Measurements from ENCODE around the gene BCAR1. TPM values are rescaled to one million over a fixed set of nuclear protein-coding genes. Genes with fewer than 3 reads are reported as not detected.

The BCAR1 gene
- total and polyA plus RNA-seq, 2 experiments from 2014 or later, result 37.9 to 140 TPM

- TF ChIP-seq REST (IDR thresholded peaks at IDR 0.05; ENCODE audit: unreplicated experiment), result no peak
Measured at GRCh38 chr16:75293173-75293572, 41.7 kb upstream of the BCAR1 start (continued).

- no peak for TF ChIP-seq POLR2AphosphoS5 (IDR thresholded peaks at IDR 0.05; ENCODE audit: low read depth)
- TF ChIP-seq EZH2 (IDR thresholded peaks at IDR 0.05; ENCODE audit: low read depth, unreplicated experiment), result no peak
- no peak for TF ChIP-seq JUNB (IDR thresholded peaks at IDR 0.05; ENCODE audit: unreplicated experiment)
- TF ChIP-seq ZNF462 (CRISPR knock-in tag; IDR thresholded peaks at IDR 0.05), result no peak
- TF ChIP-seq ZNF331 (CRISPR knock-in tag; IDR thresholded peaks at IDR 0.05; ENCODE audit: low read depth), result no peak
- TF ChIP-seq ETS1 (IDR thresholded peaks at IDR 0.05), result no peak
- TF ChIP-seq CTCF (conservative IDR thresholded peaks at IDR 0.05; ENCODE audit: low read depth in 2 of 2), result no peak
- H3K4me3 Mint-ChIP-seq, result no peak overlapping the region
- H3K36me3 Mint-ChIP-seq (ENCODE audit: low read depth), result peaks cover 15% of the 10 kb centered on the region; the same call in 2 of the 3 replicates
- no peaks in the 10 kb centered on the region for H3K27me3 ChIP-seq (ENCODE audit: insufficient read depth)
- no peaks in the 10 kb centered on the region for H3F3A ChIP-seq (replicated peaks; ENCODE audit: low read depth)
- no peaks in the 10 kb centered on the region for H3K79me2 ChIP-seq (replicated peaks; ENCODE audit: insufficient read depth)
- no peak overlapping the region for H3K4me3 ChIP-seq
- H2AFZ ChIP-seq, result no peak overlapping the region
- ATAC-seq (no peak), DNase-seq (ENCODE audit: low spot score) (no peak)
- no peak overlapping the region for H3K27ac Mint-ChIP-seq
- H3K4me1 Mint-ChIP-seq, result peaks cover 3% of the 10 kb centered on the region; the same call in 1 of the 3 replicates
- H3K4me2 ChIP-seq, result no peak overlapping the region
- no peaks in the 10 kb centered on the region; the same call in none of the 2 replicates for H4K20me1 ChIP-seq (replicated peaks; ENCODE audit: insufficient read depth)
- H3K27me3 Mint-ChIP-seq (ENCODE audit: insufficient read depth, low read depth, poor library complexity), result peaks cover 3% of the 10 kb centered on the region
- no peaks in the 10 kb centered on the region for H3K9me3 Mint-ChIP-seq
- H3K9me2 ChIP-seq (ENCODE audit: insufficient read depth), result no peaks in the 10 kb centered on the region
- peaks cover 23% of the 10 kb centered on the region for H3K36me3 ChIP-seq (ENCODE audit: insufficient read depth)
- no peaks in the 10 kb centered on the region for H3K4me1 ChIP-seq (ENCODE audit: insufficient read depth)
- no peak overlapping the region for H3K27ac ChIP-seq (ENCODE audit: low read depth)
Measured at GRCh38 chr16:75292691-75293090, 41.3 kb upstream of the BCAR1 start.
